Measurements from ENCODE around the gene CETN1.

CETN1 gene

GRCh38 chr18:577643-578375 lies 2.4 kb upstream of the CETN1 start:
- peaks cover 0 to 3% of the 10 kb centered on the region in 2 donors for H3K9me3 ChIP-seq (ENCODE audit: control insufficient read depth in 2 of 2, low read length in 2 of 2)
- H3K4me3 ChIP-seq (ENCODE audit: low read length in 2 of 2) = no peak overlapping the region
- H3K4me1 ChIP-seq (ENCODE audit: control insufficient read depth, insufficient read depth, low read length) = peaks cover 12% of the 10 kb centered on the region
- peaks cover under 1 to 3% of the 10 kb centered on the region in 2 donors for H3K27me3 ChIP-seq (ENCODE audit: control insufficient read depth in 1 of 2, insufficient read depth in 2 of 2, low read length in 2 of 2)
- H3K9ac ChIP-seq (ENCODE audit: low read length in 2 of 2) = no peak overlapping the region
- H3K27ac ChIP-seq (ENCODE audit: low read length) = no peak overlapping the region
- no peaks in the 10 kb centered on the region for H3K36me3 ChIP-seq (ENCODE audit: control insufficient read depth in 2 of 2, insufficient read depth in 2 of 2, low read length in 2 of 2)

DNA sequence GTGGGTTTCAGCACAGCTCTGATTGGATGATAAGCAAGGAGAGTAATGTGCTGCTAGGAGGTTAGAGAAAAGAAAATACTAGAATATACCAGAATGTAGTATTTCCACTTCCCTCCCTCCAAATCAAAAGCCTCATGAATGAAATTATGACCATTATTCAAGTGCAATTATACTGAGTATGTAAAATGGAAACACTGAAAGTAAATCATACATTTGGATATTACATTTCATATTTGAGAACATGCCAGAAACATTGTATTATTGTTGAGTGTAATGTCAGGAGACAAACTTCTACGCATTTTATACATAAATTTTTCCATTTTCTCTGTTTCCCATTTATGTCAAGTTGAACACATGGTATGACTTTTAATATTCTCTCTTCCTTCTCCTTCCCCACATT lies 942 bp upstream of the CETN1 start:
- Histone ChIP-seq H3K27ac (ENCODE audit: low read length) (no peak overlapping the region), H3K9me3 (ENCODE audit: control insufficient read depth in 2 of 2, low read length in 2 of 2) (peaks cover 4 to 7% of the 10 kb centered on the region in 2 donors), H3K4me1 (ENCODE audit: control insufficient read depth, insufficient read depth, low read length) (peaks cover 12% of the 10 kb centered on the region), H3K36me3 (ENCODE audit: control insufficient read depth in 2 of 2, insufficient read depth in 2 of 2, low read length in 2 of 2) (no peaks in the 10 kb centered on the region), H3K4me3 (ENCODE audit: low read length in 2 of 2) (no peak overlapping the region), H3K9ac (ENCODE audit: low read length in 2 of 2) (no peak overlapping the region), H3K27me3 (ENCODE audit: control insufficient read depth in 1 of 2, insufficient read depth in 2 of 2, low read length in 2 of 2) (peaks cover 0 to 3% of the 10 kb centered on the region in 2 donors)

DNA sequence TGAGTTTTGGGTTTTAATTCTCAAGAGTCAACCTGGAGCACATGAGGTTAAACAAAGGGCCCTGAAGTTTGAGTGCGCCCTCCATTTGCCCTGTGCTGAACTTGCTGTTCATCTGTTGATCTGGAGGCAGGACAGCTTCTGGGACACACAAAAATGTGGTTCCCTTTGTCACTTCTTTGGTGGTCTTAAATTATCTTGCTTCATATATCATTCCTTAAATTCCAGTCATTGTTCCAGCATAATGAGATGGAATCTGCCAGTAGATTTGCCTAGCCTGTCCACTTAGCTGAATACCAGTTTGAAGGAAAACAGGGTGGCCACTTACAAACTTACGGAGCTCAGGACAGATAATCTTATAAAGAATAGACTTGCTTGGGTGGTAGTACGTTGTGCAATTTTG lies 916 bp downstream of the CETN1 start:
- Histone ChIP-seq H3K36me3 (ENCODE audit: control insufficient read depth in 2 of 2, insufficient read depth in 2 of 2, low read length in 2 of 2) (no peaks in the 10 kb centered on the region), H3K9me3 (ENCODE audit: control insufficient read depth in 2 of 2, low read length in 2 of 2) (peaks cover 4 to 11% of the 10 kb centered on the region in 2 donors), H3K9ac (ENCODE audit: low read length in 2 of 2) (no peak overlapping the region), H3K27me3 (ENCODE audit: control insufficient read depth in 1 of 2, insufficient read depth in 2 of 2, low read length in 2 of 2) (peaks cover 0 to 3% of the 10 kb centered on the region in 2 donors), H3K27ac (ENCODE audit: low read length) (no peak overlapping the region), H3K4me1 (ENCODE audit: control insufficient read depth, insufficient read depth, low read length) (peaks cover 8% of the 10 kb centered on the region), H3K4me3 (ENCODE audit: low read length in 2 of 2) (no peak overlapping the region)

- H3K4me3 ChIP-seq (ENCODE audit: low read length in 2 of 2) = no peak overlapping the region
Observed at GRCh38 chr18:582465-582864, 2.3 kb downstream of the CETN1 start.

GRCh38 chr18:595068-595467 lies 14.9 kb downstream of the CETN1 start:
- H3K4me3 ChIP-seq (ENCODE audit: low read length in 2 of 2) = no peak overlapping the region
- no peak overlapping the region for H3K9ac ChIP-seq (ENCODE audit: low read length in 2 of 2)
- H3K4me1 ChIP-seq (ENCODE audit: control insufficient read depth, insufficient read depth, low read length) = no peaks in the 10 kb centered on the region
- no peaks in the 10 kb centered on the region for H3K36me3 ChIP-seq (ENCODE audit: control insufficient read depth in 2 of 2, insufficient read depth in 2 of 2, low read length in 2 of 2)
- peaks cover 3 to 14% of the 10 kb centered on the region in 2 donors for H3K27me3 ChIP-seq (ENCODE audit: control insufficient read depth in 1 of 2, insufficient read depth in 2 of 2, low read length in 2 of 2)
- H3K9me3 ChIP-seq (ENCODE audit: control insufficient read depth in 2 of 2, low read length in 2 of 2) = no peaks in the 10 kb centered on the region
- no peak overlapping the region for H3K27ac ChIP-seq (ENCODE audit: low read length)

More at GRCh38 chr18:582465-582864, 2.3 kb downstream of the CETN1 start:
- peaks cover 4 to 11% of the 10 kb centered on the region in 2 donors for H3K9me3 ChIP-seq (ENCODE audit: control insufficient read depth in 2 of 2, low read length in 2 of 2)
- no peaks in the 10 kb centered on the region for H3K36me3 ChIP-seq (ENCODE audit: control insufficient read depth in 2 of 2, insufficient read depth in 2 of 2, low read length in 2 of 2)
- H3K27me3 ChIP-seq (ENCODE audit: control insufficient read depth in 1 of 2, insufficient read depth in 2 of 2, low read length in 2 of 2) = no peaks in the 10 kb centered on the region
- no peak overlapping the region for H3K9ac ChIP-seq (ENCODE audit: low read length in 2 of 2)
- H3K27ac ChIP-seq (ENCODE audit: low read length) = no peak overlapping the region
- H3K4me1 ChIP-seq (ENCODE audit: control insufficient read depth, insufficient read depth, low read length) = peaks cover 8% of the 10 kb centered on the region

GRCh38 chr18:595571-595970 lies 15.4 kb downstream of the CETN1 start:
- no peaks in the 10 kb centered on the region for H3K9me3 ChIP-seq (ENCODE audit: control insufficient read depth in 2 of 2, low read length in 2 of 2)
- H3K27ac ChIP-seq (ENCODE audit: low read length) = no peak overlapping the region
- H3K36me3 ChIP-seq (ENCODE audit: control insufficient read depth in 2 of 2, insufficient read depth in 2 of 2, low read length in 2 of 2) = no peaks in the 10 kb centered on the region
- no peak overlapping the region for H3K9ac ChIP-seq (ENCODE audit: low read length in 2 of 2)
- H3K4me1 ChIP-seq (ENCODE audit: control insufficient read depth, insufficient read depth, low read length) = no peaks in the 10 kb centered on the region
- no peak overlapping the region for H3K4me3 ChIP-seq (ENCODE audit: low read length in 2 of 2)
- peaks cover 3 to 14% of the 10 kb centered on the region in 2 donors for H3K27me3 ChIP-seq (ENCODE audit: control insufficient read depth in 1 of 2, insufficient read depth in 2 of 2, low read length in 2 of 2)

DNA sequence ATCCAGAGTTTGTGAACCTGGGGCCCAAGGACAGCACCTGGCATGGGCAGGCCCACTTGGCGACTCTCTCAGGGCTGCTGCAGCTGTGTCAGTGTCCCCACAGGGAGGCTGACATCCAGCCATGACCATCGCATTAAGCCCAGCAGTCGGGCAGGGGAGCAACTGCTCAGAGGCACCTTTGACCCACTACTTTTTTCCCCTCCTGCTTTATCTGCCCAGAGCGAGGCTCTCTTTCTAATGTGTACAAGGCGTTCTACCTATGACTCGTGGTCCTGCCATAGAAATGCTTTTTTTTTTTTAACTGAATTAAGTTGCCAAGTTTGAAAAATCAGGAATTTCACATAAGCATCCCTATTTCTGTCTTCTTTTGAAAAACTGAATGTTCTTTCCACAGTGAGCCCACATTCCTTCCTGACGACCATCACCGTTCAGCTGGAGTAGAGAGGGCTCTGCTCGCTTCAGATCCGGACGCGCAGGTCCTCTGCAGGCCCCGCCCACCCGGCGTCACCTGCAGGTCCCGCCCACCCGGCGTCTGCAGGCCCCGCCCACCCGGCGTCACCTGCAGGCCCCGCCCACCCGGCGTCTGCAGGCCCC lies 16.2 kb downstream of the CETN1 start:
- Histone ChIP-seq H3K9ac (ENCODE audit: low read length in 2 of 2) (no peak overlapping the region), H3K9me3 (ENCODE audit: control insufficient read depth in 2 of 2, low read length in 2 of 2) (no peaks in the 10 kb centered on the region), H3K4me1 (ENCODE audit: control insufficient read depth, insufficient read depth, low read length) (no peaks in the 10 kb centered on the region), H3K36me3 (ENCODE audit: control insufficient read depth in 2 of 2, insufficient read depth in 2 of 2, low read length in 2 of 2) (no peaks in the 10 kb centered on the region), H3K27ac (ENCODE audit: low read length) (no peak overlapping the region), H3K27me3 (ENCODE audit: control insufficient read depth in 1 of 2, insufficient read depth in 2 of 2, low read length in 2 of 2) (peaks cover 3 to 14% of the 10 kb centered on the region in 2 donors), H3K4me3 (ENCODE audit: low read length in 2 of 2) (no peak overlapping the region)

DNA sequence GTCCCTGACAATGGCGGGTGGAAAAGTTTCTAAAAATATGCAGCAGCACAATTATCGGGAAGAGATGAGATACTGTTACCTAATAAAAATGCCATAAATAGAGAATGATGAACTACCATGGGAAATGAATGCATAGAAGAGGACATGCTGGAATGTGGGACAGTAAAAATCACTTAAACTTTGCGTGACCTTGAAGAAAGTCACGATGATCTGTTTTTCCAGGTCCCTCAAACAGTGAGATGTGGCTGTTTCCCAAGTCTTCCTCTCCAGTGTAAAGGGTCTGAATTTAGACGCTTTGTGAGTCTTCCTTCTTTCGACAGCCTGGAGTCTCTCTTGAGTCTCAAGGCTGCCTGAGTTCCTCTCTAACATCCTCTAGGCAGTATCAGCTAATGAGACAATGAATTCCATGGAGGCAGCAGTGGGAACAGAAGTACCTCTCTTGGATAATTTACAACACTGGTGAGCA lies 18.0 kb downstream of the CETN1 start:
- H3K27me3 ChIP-seq (ENCODE audit: control insufficient read depth in 1 of 2, insufficient read depth in 2 of 2, low read length in 2 of 2) = peaks cover 3 to 14% of the 10 kb centered on the region in 2 donors
- no peaks in the 10 kb centered on the region for H3K36me3 ChIP-seq (ENCODE audit: control insufficient read depth in 2 of 2, insufficient read depth in 2 of 2, low read length in 2 of 2)
- no peaks in the 10 kb centered on the region for H3K4me1 ChIP-seq (ENCODE audit: control insufficient read depth, insufficient read depth, low read length)
- no peak overlapping the region for H3K27ac ChIP-seq (ENCODE audit: low read length)
- H3K9ac ChIP-seq (ENCODE audit: low read length in 2 of 2) = no peak overlapping the region
- no peak overlapping the region for H3K4me3 ChIP-seq (ENCODE audit: low read length in 2 of 2)
- H3K9me3 ChIP-seq (ENCODE audit: control insufficient read depth in 2 of 2, low read length in 2 of 2) = no peaks in the 10 kb centered on the region

DNA sequence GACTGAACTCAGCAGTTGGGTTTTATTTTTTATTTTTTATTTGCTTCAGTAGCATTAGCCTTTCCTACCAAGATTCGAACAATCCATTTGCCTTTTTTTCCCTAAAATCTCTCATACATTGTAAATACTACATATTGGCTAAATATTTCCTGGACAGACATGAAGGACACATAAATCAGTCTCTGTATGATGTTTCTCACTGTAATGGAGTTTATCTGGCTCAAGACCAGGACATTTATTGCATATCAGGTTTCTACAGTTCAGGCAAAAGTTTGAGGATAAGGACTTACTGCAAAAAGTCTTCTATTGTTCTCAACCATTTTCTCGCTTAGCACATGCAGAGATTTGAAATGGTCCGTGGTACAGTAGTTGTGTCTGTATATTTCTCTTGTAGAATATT lies 19.9 kb downstream of the CETN1 start:
- Histone ChIP-seq H3K4me1 (ENCODE audit: control insufficient read depth, insufficient read depth, low read length) (no peaks in the 10 kb centered on the region), H3K9ac (ENCODE audit: low read length in 2 of 2) (no peak overlapping the region), H3K27me3 (ENCODE audit: control insufficient read depth in 1 of 2, insufficient read depth in 2 of 2, low read length in 2 of 2) (peaks cover 3 to 14% of the 10 kb centered on the region in 2 donors), H3K9me3 (ENCODE audit: control insufficient read depth in 2 of 2, low read length in 2 of 2) (no peaks in the 10 kb centered on the region), H3K4me3 (ENCODE audit: low read length in 2 of 2) (no peak overlapping the region), H3K36me3 (ENCODE audit: control insufficient read depth in 2 of 2, insufficient read depth in 2 of 2, low read length in 2 of 2) (no peaks in the 10 kb centered on the region), H3K27ac (ENCODE audit: low read length) (no peak overlapping the region)

DNA sequence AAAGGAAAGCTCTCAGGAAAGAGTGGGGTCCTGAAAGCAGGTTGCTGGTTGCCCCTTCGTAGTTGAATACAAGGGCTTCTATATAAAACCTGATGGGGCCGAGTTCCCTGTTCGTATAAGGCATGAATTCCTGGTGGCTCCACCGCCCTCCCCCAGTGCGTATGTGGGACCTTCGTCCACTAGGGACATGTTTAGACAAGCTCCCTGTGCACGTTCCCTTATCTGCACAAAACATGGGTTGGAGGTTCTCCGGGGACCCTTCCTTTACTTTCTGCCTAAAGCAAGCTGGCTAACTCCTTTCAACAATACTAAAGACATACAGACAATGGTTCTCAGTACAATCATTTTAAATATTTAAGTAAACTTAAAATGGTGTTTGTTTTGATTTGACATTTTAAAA lies 24.6 kb downstream of the CETN1 start:
- no peak overlapping the region for H3K4me3 ChIP-seq (ENCODE audit: low read length in 2 of 2)
- no peaks in the 10 kb centered on the region for H3K36me3 ChIP-seq (ENCODE audit: control insufficient read depth in 2 of 2, insufficient read depth in 2 of 2, low read length in 2 of 2)
- no peaks in the 10 kb centered on the region for H3K4me1 ChIP-seq (ENCODE audit: control insufficient read depth, insufficient read depth, low read length)
- no peaks in the 10 kb centered on the region for H3K27me3 ChIP-seq (ENCODE audit: control insufficient read depth in 1 of 2, insufficient read depth in 2 of 2, low read length in 2 of 2)
- H3K27ac ChIP-seq (ENCODE audit: low read length) = no peak overlapping the region
- H3K9ac ChIP-seq (ENCODE audit: low read length in 2 of 2) = no peak overlapping the region
- no peaks in the 10 kb centered on the region for H3K9me3 ChIP-seq (ENCODE audit: control insufficient read depth in 2 of 2, low read length in 2 of 2)

- Histone ChIP-seq H3K36me3 (ENCODE audit: control insufficient read depth in 2 of 2, insufficient read depth in 2 of 2, low read length in 2 of 2) (no peaks in the 10 kb centered on the region), H3K4me1 (ENCODE audit: control insufficient read depth, insufficient read depth, low read length) (no peaks in the 10 kb centered on the region), H3K9ac (ENCODE audit: low read length in 2 of 2) (no peak overlapping the region), H3K9me3 (ENCODE audit: control insufficient read depth in 2 of 2, low read length in 2 of 2) (no peaks in the 10 kb centered on the region), H3K27me3 (ENCODE audit: control insufficient read depth in 1 of 2, insufficient read depth in 2 of 2, low read length in 2 of 2) (no peaks in the 10 kb centered on the region), H3K4me3 (ENCODE audit: low read length in 2 of 2) (no peak overlapping the region), H3K27ac (ENCODE audit: low read length) (no peak overlapping the region)
Observed at GRCh38 chr18:607930-608329, 27.8 kb downstream of the CETN1 start.

Measured in stomach smooth muscle (tissue), 2 donors.